Measurements from ENCODE around the gene NHS.

NHS gene

GRCh38 chrX:17403189-17403691 lies 28.2 kb downstream of the NHS start:
- H3K27ac ChIP-seq (ENCODE audit: insufficient read depth, low read length, poor library complexity, severe bottlenecking): no peak overlapping the region
- no peaks in the 10 kb centered on the region for H3K36me3 ChIP-seq (ENCODE audit: control insufficient read depth, insufficient read depth, low read length)
- no peaks in the 10 kb centered on the region for H3K27me3 ChIP-seq (replicated peaks; ENCODE audit: control insufficient read depth, insufficient read depth, low read length, poor library complexity, severe bottlenecking)
- H3K9me3 ChIP-seq (ENCODE audit: control insufficient read depth, low read length): no peaks in the 10 kb centered on the region
- H3K4me3 ChIP-seq (ENCODE audit: insufficient read depth, low read depth, low read length, poor library complexity, severe bottlenecking): no peak overlapping the region
- DNase-seq: no peak
- H3K4me1 ChIP-seq (ENCODE audit: control insufficient read depth, insufficient read depth, low read length, poor library complexity, severe bottlenecking): no peaks in the 10 kb centered on the region

- no peak overlapping the region for H3K4me3 ChIP-seq (ENCODE audit: insufficient read depth, low read depth, low read length, poor library complexity, severe bottlenecking)
- no peak overlapping the region for H3K27ac ChIP-seq (ENCODE audit: insufficient read depth, low read length, poor library complexity, severe bottlenecking)
- no peaks in the 10 kb centered on the region for H3K4me1 ChIP-seq (ENCODE audit: control insufficient read depth, insufficient read depth, low read length, poor library complexity, severe bottlenecking)
- H3K9me3 ChIP-seq (ENCODE audit: control insufficient read depth, low read length): no peaks in the 10 kb centered on the region
- DNase-seq: no peak
- H3K27me3 ChIP-seq (replicated peaks; ENCODE audit: control insufficient read depth, insufficient read depth, low read length, poor library complexity, severe bottlenecking): no peaks in the 10 kb centered on the region
- H3K36me3 ChIP-seq (ENCODE audit: control insufficient read depth, insufficient read depth, low read length): no peaks in the 10 kb centered on the region
Measured at GRCh38 chrX:17403972-17404371, 29.0 kb downstream of the NHS start.

GRCh38 chrX:17405225-17405969 lies 30.4 kb downstream of the NHS start:
- H3K27ac ChIP-seq (ENCODE audit: insufficient read depth, low read length, poor library complexity, severe bottlenecking): no peak overlapping the region
- no peaks in the 10 kb centered on the region for H3K27me3 ChIP-seq (replicated peaks; ENCODE audit: control insufficient read depth, insufficient read depth, low read length, poor library complexity, severe bottlenecking)
- no peaks in the 10 kb centered on the region for H3K36me3 ChIP-seq (ENCODE audit: control insufficient read depth, insufficient read depth, low read length)
- DNase-seq: no peak
- no peaks in the 10 kb centered on the region for H3K9me3 ChIP-seq (ENCODE audit: control insufficient read depth, low read length)
- no peak overlapping the region for H3K4me3 ChIP-seq (ENCODE audit: insufficient read depth, low read depth, low read length, poor library complexity, severe bottlenecking)
- H3K4me1 ChIP-seq (ENCODE audit: control insufficient read depth, insufficient read depth, low read length, poor library complexity, severe bottlenecking): no peaks in the 10 kb centered on the region

GRCh38 chrX:17409566-17410290 lies 34.7 kb downstream of the NHS start:
- Histone ChIP-seq H3K4me1 (ENCODE audit: control insufficient read depth, insufficient read depth, low read length, poor library complexity, severe bottlenecking) (no peaks in the 10 kb centered on the region), H3K9me3 (ENCODE audit: control insufficient read depth, low read length) (no peaks in the 10 kb centered on the region), H3K36me3 (ENCODE audit: control insufficient read depth, insufficient read depth, low read length) (no peaks in the 10 kb centered on the region)

GRCh38 chrX:17410651-17411050 lies 35.7 kb downstream of the NHS start:
- H3K9me3 ChIP-seq (ENCODE audit: control insufficient read depth, low read length): no peaks in the 10 kb centered on the region
- no peak overlapping the region for H3K27ac ChIP-seq (ENCODE audit: insufficient read depth, low read length, poor library complexity, severe bottlenecking)
- no peak for DNase-seq
- no peaks in the 10 kb centered on the region for H3K4me1 ChIP-seq (ENCODE audit: control insufficient read depth, insufficient read depth, low read length, poor library complexity, severe bottlenecking)
- no peaks in the 10 kb centered on the region for H3K36me3 ChIP-seq (ENCODE audit: control insufficient read depth, insufficient read depth, low read length)
- no peak overlapping the region for H3K4me3 ChIP-seq (ENCODE audit: insufficient read depth, low read depth, low read length, poor library complexity, severe bottlenecking)
- no peaks in the 10 kb centered on the region for H3K27me3 ChIP-seq (replicated peaks; ENCODE audit: control insufficient read depth, insufficient read depth, low read length, poor library complexity, severe bottlenecking)

More at GRCh38 chrX:17409566-17410290, 34.7 kb downstream of the NHS start:
- no peak overlapping the region for H3K27ac ChIP-seq (ENCODE audit: insufficient read depth, low read length, poor library complexity, severe bottlenecking)
- no peak for DNase-seq
- no peaks in the 10 kb centered on the region for H3K27me3 ChIP-seq (replicated peaks; ENCODE audit: control insufficient read depth, insufficient read depth, low read length, poor library complexity, severe bottlenecking)
- H3K4me3 ChIP-seq (ENCODE audit: insufficient read depth, low read depth, low read length, poor library complexity, severe bottlenecking): no peak overlapping the region

- Histone ChIP-seq H3K36me3 (ENCODE audit: control insufficient read depth, insufficient read depth, low read length) (no peaks in the 10 kb centered on the region), H3K4me3 (ENCODE audit: insufficient read depth, low read depth, low read length, poor library complexity, severe bottlenecking) (no peak overlapping the region), H3K27me3 (replicated peaks; ENCODE audit: control insufficient read depth, insufficient read depth, low read length, poor library complexity, severe bottlenecking) (no peaks in the 10 kb centered on the region), H3K9me3 (ENCODE audit: control insufficient read depth, low read length) (no peaks in the 10 kb centered on the region), H3K4me1 (ENCODE audit: control insufficient read depth, insufficient read depth, low read length, poor library complexity, severe bottlenecking) (no peaks in the 10 kb centered on the region), H3K27ac (ENCODE audit: insufficient read depth, low read length, poor library complexity, severe bottlenecking) (no peak overlapping the region)
- no peak for DNase-seq
Measured at GRCh38 chrX:17411205-17411604, 36.2 kb downstream of the NHS start.

GRCh38 chrX:17412692-17413091 lies 37.7 kb downstream of the NHS start:
- Histone ChIP-seq H3K36me3 (ENCODE audit: control insufficient read depth, insufficient read depth, low read length) (no peaks in the 10 kb centered on the region), H3K4me1 (ENCODE audit: control insufficient read depth, insufficient read depth, low read length, poor library complexity, severe bottlenecking) (no peaks in the 10 kb centered on the region), H3K27ac (ENCODE audit: insufficient read depth, low read length, poor library complexity, severe bottlenecking) (no peak overlapping the region), H3K9me3 (ENCODE audit: control insufficient read depth, low read length) (no peaks in the 10 kb centered on the region), H3K4me3 (ENCODE audit: insufficient read depth, low read depth, low read length, poor library complexity, severe bottlenecking) (no peak overlapping the region), H3K27me3 (replicated peaks; ENCODE audit: control insufficient read depth, insufficient read depth, low read length, poor library complexity, severe bottlenecking) (no peaks in the 10 kb centered on the region)
- no peak for DNase-seq

- Histone ChIP-seq H3K9me3 (ENCODE audit: control insufficient read depth, low read length) (no peaks in the 10 kb centered on the region), H3K4me1 (ENCODE audit: control insufficient read depth, insufficient read depth, low read length, poor library complexity, severe bottlenecking) (no peaks in the 10 kb centered on the region), H3K36me3 (ENCODE audit: control insufficient read depth, insufficient read depth, low read length) (no peaks in the 10 kb centered on the region), H3K4me3 (ENCODE audit: insufficient read depth, low read depth, low read length, poor library complexity, severe bottlenecking) (no peak overlapping the region), H3K27ac (ENCODE audit: insufficient read depth, low read length, poor library complexity, severe bottlenecking) (no peak overlapping the region), H3K27me3 (replicated peaks; ENCODE audit: control insufficient read depth, insufficient read depth, low read length, poor library complexity, severe bottlenecking) (no peaks in the 10 kb centered on the region)
- DNase-seq: no peak
Measured at GRCh38 chrX:17413228-17413627, 38.2 kb downstream of the NHS start.

GRCh38 chrX:17414027-17414658 lies 39.1 kb downstream of the NHS start:
- no peaks in the 10 kb centered on the region for H3K9me3 ChIP-seq (ENCODE audit: control insufficient read depth, low read length)
- DNase-seq: no peak
- no peak overlapping the region for H3K4me3 ChIP-seq (ENCODE audit: insufficient read depth, low read depth, low read length, poor library complexity, severe bottlenecking)
- no peak overlapping the region for H3K27ac ChIP-seq (ENCODE audit: insufficient read depth, low read length, poor library complexity, severe bottlenecking)
- H3K36me3 ChIP-seq (ENCODE audit: control insufficient read depth, insufficient read depth, low read length): no peaks in the 10 kb centered on the region
- H3K27me3 ChIP-seq (replicated peaks; ENCODE audit: control insufficient read depth, insufficient read depth, low read length, poor library complexity, severe bottlenecking): no peaks in the 10 kb centered on the region
- no peaks in the 10 kb centered on the region for H3K4me1 ChIP-seq (ENCODE audit: control insufficient read depth, insufficient read depth, low read length, poor library complexity, severe bottlenecking)

GRCh38 chrX:17414839-17415238 lies 39.8 kb downstream of the NHS start:
- DNase-seq: no peak
- H3K27ac ChIP-seq (ENCODE audit: insufficient read depth, low read length, poor library complexity, severe bottlenecking): no peak overlapping the region
- no peak overlapping the region for H3K4me3 ChIP-seq (ENCODE audit: insufficient read depth, low read depth, low read length, poor library complexity, severe bottlenecking)
- H3K36me3 ChIP-seq (ENCODE audit: control insufficient read depth, insufficient read depth, low read length): no peaks in the 10 kb centered on the region
- no peaks in the 10 kb centered on the region for H3K4me1 ChIP-seq (ENCODE audit: control insufficient read depth, insufficient read depth, low read length, poor library complexity, severe bottlenecking)
- no peaks in the 10 kb centered on the region for H3K27me3 ChIP-seq (replicated peaks; ENCODE audit: control insufficient read depth, insufficient read depth, low read length, poor library complexity, severe bottlenecking)
- no peaks in the 10 kb centered on the region for H3K9me3 ChIP-seq (ENCODE audit: control insufficient read depth, low read length)

Data from effector memory CD4-positive, alpha-beta T cell (primary cell).